Glomerular visceral epithelial cell (primary cell): ENCODE results near the gene MRFAP1L1.
"Not testable (repeated sequence)": the region's sequence is repeated elsewhere in the genome, so short reads cannot be mapped to it uniquely, and the experiment has no call there.

Source experiments
- DNase-seq: peaks from one replicate; pipeline ENCODE4 v3.0.0-alpha.2; 2016; ENCODE audit errors: extremely low spot score

The MRFAP1L1 gene

GRCh38 chr4:6709230-6710114 lies at the start of gene MRFAP1L1:
TSS of gene MRFAP1L1 (minus strand) at chr4:6709865. CDS start at chr4:6709629, 236 bp downstream.
- peak; percentile 93 for DNase-seq

GRCh38 chr4:6758728-6759127 lies 49.1 kb upstream of the MRFAP1L1 start:
- DNase-seq: no peak

- DNase-seq: not testable (repeated sequence)
Measured at GRCh38 chr4:6756345-6756744, 46.7 kb upstream of the MRFAP1L1 start.

DNA sequence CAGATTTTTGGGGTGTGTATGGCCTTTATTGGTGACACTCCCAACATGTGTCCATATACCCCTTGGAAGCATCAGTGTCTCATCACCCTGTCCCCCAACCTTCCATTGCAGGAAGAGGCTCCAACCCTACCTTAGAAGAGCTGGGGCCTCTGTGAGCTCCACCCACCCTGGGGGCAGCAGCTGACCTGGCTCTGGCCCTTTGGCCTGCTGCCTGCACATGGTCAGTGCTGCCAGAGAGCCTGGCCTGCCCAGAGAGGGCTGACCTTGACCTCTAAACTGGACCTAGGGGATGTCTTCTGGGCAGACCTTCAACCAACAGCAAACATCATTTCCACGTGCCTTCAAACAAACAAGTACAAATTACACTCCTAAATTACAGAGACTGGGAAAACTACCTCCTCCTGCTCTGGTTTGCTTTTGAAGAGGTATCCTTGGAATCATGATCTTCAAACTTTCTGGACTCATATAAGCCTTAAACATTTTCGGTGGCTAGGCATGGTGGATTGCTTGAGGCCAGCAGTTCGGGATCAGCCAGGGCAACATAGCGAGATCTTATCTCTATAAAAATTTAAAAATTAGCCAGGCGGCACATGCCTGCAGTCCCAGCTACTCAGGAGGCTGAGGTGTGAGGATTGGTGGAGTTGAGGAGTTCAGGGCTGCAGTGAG lies 45.6 kb upstream of the MRFAP1L1 start:
- no peak for DNase-seq

GRCh38 chr4:6754481-6755087 lies 44.9 kb upstream of the MRFAP1L1 start:
- DNase-seq: no peak

DNA sequence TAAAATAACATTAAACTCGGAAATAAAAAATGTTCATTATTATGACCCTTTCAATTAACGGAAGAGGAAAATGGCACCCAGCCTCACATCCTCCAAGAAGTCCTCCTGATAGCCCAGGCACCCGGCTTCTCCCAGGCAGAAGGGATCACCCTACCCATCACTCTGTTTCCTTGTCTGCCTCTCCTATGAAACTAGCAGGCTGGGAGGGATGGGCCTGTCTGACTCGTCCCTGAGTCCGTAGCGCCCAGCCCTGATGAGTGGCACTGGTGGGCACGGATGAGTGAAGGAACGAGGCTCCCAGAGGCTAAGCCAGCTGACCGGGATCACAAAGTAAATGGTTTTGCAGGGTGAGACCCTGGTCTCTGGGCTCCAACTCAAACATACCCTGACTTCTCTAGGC lies 44.2 kb upstream of the MRFAP1L1 start:
- DNase-seq: no peak

DNA sequence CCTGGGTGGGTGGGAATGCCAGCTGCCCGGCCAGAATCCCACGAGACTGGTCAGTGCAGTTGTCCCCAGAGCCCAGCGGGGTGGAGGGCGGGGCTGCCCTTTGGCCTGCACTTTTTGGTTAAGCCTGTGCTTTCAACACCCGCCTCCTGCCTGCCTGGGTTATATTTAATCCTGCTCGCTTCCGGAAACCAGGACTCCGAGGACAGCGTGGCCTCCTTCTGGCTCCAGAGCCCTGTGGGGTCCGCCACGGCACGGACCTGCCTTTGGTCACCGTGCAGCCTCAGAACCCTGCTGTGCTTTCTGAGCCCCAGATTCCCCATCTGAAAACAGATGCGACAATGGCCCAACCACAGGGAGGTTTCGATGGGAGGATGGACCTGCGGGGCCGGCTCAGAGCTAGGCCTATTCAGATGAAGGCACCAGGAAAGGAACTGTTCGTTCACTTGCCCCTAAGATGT lies 43.5 kb upstream of the MRFAP1L1 start:
- DNase-seq: no peak

GRCh38 chr4:6752486-6752829 lies 42.8 kb upstream of the MRFAP1L1 start:
- no peak for DNase-seq

DNA sequence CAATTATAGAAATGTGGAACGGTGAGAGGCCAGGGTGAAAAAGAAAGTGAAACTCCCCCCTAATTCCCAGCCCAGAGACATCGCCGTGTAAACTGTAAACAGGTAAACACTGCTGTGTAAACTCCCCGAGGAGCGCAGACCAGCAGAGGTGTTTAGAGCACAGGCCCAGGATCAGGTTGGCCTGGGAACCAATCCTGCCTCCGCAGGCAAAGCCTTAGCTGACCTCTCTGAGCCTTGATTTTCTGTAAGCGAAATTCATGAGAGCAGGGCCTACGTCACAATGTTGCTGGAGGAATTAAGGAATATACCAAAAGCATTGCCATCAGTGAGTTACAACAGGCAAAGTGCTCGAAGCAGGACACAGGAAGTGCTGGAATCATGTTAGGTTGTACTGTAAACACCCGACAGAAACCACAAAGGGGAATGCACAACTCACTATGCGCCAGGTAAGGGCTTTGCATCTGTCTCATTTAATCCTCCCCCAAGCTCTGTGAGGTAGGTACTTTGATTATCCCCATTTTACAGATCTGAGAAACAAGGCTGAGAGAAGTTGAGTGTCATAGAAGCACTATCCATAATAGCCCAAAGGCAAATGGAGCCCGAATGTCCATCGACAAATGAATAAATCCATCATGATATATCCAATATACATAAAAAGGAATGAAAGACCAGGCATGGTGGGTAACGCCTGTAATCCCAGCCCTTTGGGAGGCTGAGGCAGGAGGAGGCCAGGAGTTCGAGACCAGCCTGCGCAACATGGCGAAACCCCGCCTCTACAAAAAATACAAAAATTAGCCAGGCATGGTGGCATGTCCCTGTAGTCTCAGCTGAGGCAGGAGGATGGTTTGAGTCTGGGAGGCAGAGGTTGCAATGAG lies 42.2 kb upstream of the MRFAP1L1 start:
- DNase-seq: no peak

GRCh38 chr4:6750286-6751221 lies 40.9 kb upstream of the MRFAP1L1 start:
- DNase-seq: no peak

GRCh38 chr4:6749340-6750171 lies 39.9 kb upstream of the MRFAP1L1 start:
- DNase-seq: peak; percentile 70

GRCh38 chr4:6748286-6748685 lies 38.6 kb upstream of the MRFAP1L1 start:
- no peak for DNase-seq

- no peak for DNase-seq
Measured at GRCh38 chr4:6747294-6748051, 37.8 kb upstream of the MRFAP1L1 start.

GRCh38 chr4:6746721-6747293 lies 37.1 kb upstream of the MRFAP1L1 start:
- no peak for DNase-seq

GRCh38 chr4:6742989-6743388 lies 33.3 kb upstream of the MRFAP1L1 start:
- no peak for DNase-seq

- no peak for DNase-seq
Measured at GRCh38 chr4:6742507-6742906, 32.8 kb upstream of the MRFAP1L1 start.

GRCh38 chr4:6740347-6740746 lies 30.7 kb upstream of the MRFAP1L1 start:
- no peak for DNase-seq

GRCh38 chr4:6739920-6740319 lies 30.3 kb upstream of the MRFAP1L1 start:
- no peak for DNase-seq
